Activated CD4-positive, alpha-beta T cell treated with anti-CD3 and anti-CD28 coated beads, Interleukin-2, Interleukin-6, amounts not matched to agents 100 ng/mL and 50 ng/mL, durations not matched to agents 16 hours and 8 hours (primary cell): ENCODE data around the gene CXCL12.
A peak's percentile ranks its signal among the peaks of the same experiment; 100 is the strongest.

Source experiments
- DNase-seq: peaks from one replicate; pipeline ENCODE4 v3.0.0-alpha.2; 2020

CXCL12 gene

DNA sequence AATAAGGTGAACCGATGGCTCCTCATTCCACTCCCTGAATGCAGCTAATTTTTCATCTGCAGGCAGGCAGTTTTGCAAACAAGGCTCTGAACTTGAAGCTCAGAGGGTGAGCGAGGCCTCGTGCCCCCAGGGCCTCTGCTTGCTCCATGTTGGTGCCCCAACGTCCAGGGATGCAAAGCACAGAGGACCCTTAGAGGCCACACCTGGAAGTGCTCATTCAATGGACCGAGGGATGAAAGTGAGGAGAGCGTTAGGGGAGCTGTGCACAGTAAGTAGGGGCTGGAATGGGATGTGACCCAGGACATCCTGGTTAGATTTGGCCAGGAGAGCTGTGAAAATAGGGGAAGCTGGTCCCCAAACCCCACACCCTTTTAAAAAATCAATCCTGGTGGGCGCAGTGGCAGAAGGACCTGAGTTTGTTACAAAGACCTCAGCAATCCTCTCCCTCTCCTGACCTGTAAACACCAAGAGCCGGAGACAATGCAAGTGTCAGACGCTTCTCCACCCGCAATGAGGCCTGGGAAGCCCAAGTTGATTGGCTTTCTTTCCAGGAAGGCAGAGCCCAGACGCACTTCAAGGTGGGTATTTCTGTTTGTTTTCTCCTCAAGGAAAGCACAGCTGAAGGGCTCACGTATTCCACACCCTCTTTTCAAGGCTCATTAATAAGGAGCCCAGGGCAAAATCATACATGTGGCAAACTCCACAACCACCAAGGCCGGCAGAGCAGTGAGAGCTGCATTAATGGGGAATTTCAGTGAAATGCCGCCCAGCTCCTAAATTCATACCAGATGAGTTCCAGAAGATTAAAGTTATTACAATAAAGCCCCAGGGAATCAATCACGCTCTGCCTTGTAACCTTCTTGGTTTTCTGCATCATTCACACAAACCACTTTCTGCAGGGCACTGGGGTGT, 14.1 kb upstream of the CXCL12 start:
- DNase-seq, result no peak

DNA sequence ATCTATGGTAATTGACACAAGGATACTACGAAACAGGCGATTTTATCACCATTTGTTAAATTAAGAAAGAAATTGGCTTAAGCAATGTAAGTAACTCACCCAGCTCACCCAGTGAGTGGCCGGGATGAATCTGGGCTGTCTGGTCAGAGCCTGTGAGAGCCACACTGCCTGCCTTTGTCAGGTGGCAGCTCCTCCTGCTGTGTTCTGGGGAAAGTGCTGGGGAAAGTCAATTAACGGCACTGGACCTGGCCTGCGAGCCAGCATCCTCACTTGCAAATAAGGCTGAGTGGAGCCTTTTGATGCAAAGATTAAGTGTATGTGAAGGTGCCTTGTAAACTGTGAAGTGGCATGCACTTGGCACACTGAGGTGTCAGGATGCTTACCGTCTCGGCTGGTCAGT, 13.4 kb upstream of the CXCL12 start:
- no peak for DNase-seq

DNA sequence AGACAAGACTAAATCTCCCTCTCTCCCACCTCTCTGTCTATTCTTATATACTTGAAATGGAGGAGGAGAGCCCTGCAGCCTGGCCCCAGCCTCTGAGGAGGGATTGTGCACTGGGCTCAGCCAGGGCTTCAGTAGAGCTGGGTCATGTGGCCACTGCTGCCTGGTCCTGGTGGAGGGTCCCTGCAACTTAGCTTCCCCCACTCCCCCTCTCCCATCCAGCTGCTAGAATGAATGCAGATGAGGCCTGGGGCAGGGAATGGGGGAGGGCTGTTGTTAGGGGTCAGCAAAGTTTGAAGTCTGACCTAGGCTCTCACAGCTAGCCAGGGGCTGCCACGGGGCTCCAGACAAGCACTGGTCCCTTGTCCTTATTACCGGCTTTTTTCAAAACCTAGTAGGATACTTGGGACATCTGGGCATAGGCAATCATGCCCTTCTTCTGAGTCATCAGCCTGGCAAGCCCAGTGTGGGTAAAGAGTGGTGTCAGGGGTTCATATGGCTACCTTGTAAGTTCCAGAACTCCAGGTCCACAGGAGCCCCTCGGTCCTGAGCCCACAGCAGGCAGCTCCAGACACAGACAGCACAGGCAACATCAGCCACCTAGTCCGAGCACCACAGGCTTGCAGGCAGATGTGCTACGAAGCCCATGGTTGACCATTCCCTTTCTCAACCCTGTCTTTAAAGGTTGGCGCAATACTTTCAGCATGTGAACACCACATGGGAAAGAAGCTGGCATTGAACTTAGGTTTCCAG, 12.8 kb upstream of the CXCL12 start:
- no peak for DNase-seq

DNA sequence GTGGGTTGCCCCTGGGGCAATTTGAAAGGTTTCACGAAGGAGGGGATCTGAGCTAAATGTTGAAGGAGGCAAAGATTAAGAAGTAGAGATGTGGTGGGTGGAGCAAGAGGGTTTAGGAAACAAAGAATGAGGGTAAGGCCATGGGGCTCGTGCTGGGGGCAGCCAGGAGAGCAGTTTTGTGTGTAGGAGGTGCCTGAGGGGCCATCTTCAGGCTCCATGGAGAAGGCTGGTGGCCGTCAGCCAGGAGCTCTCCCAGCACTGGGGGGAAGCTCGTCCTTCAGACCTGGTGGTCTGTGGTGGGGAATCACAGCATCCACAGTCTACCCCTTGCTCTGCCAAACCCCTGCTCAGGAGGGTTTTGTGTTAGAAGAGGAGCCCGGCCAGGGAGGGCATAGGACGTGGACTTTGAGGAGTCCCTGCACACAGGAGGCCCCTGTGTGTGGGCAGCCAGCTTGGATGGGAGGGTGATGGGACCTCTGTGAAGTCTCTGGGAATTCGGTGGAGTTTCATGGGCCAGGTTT, 11.8 kb upstream of the CXCL12 start:
- DNase-seq, result no peak

DNA sequence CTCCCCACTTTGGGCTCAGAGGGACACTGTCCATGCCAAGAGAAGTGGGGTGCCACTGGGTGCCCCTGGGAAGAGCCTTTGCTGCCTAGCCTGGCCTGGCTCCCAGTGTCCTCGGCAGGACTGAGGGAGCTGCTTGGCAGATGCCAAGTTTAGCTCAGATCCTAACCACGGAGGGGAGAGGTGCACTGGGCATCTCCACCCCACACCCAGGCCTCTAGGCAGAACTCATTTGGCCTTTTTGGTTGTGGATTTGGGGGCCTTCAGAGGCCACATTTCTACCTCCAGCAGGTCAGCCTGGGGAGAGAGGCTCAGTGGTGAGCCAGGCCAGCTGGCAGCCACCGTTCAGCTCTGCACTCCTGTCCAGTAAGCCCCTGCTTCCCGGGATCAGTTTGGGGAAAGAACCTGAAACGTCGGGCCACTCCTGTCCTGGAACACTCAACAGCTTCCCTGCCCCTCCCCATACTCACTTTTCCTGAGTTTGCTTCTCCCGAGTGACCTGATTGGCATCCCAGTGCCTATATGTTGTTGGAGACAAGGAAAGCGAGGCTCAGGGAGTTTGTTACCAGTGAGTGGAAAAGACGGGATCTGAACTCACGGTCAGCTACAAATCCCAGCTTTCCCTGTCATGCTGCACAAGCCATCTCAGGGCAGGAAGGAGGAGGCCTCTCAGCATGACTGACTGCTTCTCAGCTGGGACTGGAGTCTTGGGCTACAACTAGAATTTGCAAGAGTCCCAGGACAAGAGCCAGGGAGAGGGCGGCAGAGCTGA, 11.2 kb upstream of the CXCL12 start:
- no peak for DNase-seq

DNA sequence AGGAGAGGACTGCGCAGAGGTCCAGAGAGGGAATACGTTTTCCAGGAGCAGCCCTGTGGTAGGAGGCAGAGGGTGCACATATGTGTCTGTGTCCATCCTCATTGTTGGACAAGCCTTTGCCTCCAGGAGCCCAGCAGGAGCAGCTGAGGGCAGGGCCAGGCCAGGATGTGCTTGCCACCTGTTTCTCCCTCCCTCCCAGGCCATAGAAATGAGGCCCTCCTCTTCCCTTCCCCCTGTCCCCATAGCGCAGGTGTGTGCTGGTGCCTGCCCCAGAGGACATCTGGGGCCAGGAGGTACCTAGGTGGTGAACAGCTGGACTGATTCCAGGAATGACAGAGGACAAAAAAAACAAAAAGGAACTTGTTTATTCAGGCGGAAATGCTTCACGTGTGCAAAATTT, 10.5 kb upstream of the CXCL12 start:
- DNase-seq, result no peak

DNA sequence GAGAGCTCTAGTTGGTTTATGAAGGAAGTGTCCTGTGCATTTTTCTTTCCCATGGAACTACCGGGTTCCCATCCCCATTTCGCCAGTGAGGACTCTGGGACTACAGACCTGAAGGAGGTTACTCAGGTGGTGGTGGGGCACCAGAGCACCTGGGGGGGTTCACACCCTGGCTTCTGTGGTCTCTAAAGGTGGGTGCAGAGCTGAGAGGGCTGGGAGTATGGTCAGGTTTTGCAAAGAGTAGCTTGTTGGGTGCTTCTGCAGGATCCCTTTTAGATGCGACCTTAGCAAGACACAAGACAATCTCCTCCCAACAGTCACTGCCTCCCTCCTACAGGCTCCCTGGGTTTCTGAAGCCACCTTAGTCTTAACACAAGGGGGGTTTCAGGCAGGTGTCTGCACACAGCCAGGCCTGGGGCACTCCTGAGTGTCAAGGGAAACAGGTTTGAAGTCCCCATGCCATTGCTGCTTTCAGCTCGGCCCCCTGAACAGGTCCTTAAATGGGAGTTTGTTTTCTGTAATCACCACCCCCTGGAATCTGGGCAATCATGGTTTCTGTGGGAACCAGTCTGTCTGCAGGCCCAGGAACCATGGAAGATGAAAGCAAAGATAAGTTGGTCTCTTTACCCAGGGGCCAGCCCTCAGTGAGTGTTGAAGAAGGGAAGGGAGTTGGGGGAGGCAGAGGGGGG, 9.9 kb upstream of the CXCL12 start:
- DNase-seq, result no peak

DNA sequence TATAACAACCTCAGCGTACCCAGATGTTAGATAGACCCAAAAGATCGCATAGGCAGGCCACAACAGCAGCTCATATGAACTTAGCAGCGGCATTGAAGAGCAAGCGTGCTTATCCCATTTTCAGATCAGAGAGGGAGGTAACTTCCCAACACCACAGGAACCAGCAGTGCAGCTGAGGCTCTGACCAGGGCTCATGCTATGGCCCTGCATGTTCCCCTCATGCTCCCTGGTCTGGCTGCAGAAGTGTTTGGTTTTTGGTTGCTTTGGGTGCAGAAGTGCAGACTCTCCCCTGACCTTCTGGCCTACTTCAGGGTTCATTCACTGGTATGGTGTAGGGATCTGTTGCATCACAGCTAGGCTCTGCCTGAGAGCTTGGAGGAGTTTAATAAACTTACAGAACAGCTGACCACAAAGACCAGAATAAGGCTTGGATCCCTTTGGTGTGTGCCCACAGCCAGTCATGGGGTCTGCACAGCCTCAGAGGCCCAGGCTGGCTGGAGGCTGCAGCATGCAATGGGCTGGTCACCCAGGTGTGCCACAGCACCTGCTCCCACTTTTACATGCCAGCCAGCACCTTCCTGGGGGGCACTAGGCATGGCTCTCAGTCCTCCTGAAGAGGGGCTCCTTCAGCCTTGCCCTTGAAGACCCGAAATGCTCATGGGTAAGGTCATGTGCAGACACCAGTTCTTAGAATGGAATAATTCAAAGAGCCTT, 9.1 kb upstream of the CXCL12 start:
- DNase-seq, result no peak

DNA sequence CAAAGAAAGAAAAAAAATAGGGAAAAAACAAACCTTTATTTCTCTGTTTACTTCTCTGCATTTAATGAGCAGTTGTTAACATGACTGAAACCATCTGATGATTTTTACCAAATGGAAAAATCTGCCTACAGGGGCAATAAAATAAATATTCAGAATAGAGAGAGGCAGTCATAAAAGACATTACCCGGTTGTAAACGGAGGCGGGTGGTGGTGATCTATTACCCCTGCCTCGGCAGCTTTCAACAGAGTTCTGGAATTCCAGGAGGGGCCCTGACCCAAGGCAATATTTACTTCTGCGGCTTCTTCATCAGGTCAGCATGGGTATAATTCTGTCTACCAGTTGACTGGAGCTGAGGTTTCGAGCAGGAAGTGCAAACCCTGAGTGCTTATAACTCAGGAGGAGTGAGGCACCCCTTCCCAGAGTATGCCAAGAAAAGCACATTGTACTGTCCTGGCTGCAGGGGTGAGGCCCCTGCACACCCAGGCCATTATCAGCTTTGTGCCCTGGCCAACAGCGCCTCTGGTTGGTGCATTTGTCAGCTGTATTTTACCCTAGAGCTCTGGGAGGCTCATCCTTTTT, 8.2 kb upstream of the CXCL12 start:
- no peak for DNase-seq

DNA sequence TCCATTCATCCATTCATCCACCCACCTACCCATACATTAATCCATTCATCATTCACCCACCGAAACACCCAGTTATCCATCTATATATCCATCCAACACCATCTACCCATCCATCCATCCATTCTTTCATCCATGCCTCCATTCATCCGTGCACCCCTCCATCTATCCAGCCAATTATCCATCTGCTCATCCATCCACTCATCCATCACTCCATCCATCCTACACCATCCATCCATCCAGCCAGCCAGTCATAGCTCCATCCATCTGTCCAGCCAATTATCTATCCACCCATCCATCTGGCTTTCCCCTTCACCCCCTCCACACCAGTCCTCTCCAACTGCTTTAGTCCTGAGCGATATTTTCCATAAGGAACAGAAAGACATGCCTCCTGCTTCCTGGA, 7.5 kb upstream of the CXCL12 start:
- DNase-seq, result no peak

DNA sequence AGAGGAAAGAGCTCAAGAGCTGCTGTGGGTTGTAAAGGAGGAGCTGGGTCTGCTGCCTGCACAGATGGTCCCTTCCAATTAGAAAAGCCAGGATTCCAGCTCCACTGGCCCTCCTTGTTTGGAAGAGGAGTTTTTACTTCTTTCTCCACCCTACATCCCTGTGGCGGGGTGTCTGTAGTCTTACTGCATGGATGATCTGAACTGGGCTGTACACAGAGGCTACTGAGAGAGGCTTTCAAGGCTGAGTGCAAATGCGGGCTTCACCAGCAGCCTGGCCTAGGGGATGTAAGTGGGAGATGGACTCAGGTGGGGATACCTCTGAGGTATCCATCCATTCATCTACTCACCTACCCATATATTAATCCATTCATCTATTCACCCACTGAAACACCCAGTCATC, 7.1 kb upstream of the CXCL12 start:
- no peak for DNase-seq

DNA sequence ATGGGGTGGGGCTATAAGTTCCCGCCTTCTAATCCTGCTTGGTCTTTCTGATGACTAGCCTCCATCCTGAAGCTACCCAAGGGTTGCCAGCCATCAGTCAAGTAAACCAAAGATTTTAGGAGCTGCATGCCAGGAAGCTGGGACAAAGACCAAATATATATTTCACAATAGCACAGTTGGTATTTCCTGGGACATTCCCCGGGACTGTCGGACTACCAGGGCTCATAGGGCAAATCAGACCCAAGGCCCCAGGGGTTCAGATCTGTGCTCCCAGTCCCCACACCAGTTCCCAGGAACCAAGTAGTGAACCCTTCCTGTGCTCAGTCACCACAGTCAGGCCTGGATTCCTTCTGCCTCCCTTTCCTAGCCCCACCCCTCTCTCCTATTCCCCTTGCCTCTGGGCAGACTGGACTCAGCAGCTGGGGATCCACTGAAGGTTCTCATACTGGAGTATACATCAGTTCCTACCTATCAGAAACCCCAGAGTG, 5.7 kb upstream of the CXCL12 start:
- DNase-seq, result no peak

DNA sequence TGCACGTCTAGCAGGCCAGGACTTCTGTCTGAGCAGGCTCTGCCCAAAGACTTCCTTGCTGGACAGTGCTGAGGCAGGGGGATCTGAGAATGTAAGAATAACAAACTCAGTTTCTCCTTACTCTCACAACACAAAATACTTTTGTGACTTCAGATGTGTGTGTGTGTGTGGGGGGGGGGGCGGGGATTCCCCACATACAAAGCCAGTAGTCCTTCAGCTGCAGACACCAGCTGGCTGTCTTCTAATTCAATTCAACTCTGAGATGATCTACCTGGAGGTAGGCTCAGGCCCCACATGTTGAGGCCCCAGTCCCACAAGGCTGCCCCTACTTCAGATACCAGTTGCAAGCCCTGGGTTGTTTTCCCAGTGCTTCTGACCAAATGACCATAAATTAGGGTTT, 4.7 kb upstream of the CXCL12 start:
- no peak for DNase-seq

DNA sequence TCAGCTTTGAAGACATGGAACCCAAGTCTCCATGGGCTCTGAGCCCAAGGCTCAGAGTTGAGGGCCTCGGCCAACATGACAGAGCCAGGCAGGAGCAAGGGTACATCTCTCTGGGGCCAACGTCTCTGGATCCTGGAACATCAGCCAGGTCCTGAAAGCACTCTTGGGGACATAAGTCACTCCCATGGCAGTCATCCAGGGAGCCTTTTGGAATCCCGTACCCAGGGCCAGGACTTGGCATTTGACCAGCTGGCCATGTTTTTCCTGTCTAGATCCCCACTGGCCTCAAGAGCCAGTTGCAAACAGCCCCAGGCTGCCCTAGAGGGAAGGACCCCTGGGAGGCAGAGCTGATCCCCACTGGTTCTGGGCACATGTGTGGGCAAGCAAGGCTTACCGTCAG, 4.3 kb upstream of the CXCL12 start:
- DNase-seq, result no peak

DNA sequence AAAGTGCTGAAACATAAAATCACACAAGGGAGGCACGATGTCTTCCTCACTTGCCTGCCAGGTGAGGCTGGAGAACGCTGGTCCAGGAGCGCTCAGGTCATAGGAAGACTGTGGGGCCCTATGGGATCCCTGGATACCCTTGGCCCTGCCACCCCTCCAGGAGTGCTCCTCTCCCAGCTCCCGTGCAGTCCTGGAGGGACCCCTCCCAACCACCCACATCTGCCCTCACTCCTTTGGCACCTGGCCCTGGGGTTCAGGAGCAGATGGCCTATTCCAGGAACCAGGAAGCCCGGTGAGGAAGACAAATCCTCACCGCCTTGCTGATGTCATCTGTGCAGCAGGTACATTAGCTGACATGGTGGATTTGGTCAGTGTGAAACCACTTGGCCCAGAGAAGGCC, 3.7 kb upstream of the CXCL12 start:
- no peak for DNase-seq

DNA sequence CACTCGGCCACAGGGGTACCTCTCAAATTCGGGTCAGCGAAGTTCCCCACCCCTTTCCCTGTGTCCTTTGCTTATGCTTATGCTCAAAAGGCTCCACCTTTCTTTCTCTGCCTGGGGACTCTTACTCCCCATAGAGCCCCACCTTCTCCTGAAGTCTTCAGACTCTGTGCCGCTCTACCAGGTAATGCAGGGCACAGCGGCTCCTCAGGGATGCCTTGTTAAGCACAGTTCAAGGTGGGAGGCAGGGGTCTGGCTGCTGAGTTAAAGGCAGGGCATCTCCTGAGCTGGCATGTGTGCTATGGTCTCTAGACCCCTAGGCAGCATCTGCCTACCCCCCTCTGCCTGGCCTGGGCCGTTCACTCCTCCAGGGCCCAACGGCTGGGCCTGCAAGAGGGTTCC, 3.0 kb upstream of the CXCL12 start:
- no peak for DNase-seq

DNA sequence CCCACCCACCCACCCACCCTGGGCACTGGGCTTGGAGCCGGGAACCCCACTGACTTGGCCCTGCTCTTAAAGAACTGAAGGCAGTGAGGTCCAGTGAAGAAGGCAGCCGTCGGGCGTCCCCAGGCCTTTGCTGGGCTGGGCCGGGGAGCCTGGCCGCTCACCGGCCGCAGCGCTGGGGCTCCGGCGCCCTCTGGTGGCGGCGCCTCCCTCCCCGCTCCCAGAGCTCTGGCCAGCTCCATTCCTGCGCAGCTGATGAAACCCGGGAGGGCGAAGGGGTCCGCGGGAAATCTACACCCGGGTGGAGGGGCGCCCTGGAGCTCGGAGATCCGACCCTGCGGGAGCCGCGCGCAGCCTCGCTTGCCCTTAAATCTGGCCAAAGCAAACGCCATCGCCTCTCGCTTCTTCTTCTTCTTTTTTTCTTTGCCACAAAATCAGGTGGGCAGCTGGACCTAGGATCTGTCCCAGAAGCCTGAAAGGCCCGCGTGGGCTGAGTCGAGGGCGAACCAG, 1.7 kb upstream of the CXCL12 start:
- peak; percentile 51 for DNase-seq

DNA sequence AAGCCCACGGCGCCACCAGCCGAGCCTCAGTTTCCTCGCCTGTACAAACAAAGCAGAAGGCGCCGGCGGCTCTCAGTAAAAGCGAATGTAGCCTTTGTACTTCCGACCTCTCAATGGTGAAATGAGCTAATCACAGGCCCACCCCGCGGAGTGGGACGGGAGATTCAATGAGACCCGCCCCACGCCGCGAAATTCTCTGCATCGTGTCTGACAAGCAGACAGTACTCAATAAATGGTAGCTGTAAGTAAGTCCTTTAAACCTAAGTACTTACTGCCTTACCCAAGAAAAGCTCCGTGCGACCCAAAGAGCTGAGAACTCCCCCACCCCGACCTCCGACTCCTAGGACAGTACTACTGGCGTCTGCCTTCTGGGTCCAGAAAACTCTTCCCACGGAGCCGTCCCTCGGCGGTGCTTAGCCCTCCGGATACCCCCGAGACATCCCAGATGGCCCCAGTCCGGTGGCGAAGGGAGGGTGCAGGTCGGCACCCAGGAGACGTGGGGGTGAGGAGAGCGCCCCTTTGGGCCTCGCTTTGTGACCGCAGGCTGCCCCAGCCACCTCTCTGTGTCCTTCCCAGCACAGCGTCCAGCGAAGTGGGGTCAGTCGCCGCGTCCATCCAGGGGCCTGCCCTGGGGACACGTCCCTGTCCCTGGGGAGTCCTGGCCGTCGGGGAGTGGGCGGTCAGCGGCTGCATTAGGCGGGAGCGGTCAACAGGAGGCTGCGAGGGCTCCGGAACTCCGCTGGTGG, 972 bp upstream of the CXCL12 start:
- no peak for DNase-seq

DNA sequence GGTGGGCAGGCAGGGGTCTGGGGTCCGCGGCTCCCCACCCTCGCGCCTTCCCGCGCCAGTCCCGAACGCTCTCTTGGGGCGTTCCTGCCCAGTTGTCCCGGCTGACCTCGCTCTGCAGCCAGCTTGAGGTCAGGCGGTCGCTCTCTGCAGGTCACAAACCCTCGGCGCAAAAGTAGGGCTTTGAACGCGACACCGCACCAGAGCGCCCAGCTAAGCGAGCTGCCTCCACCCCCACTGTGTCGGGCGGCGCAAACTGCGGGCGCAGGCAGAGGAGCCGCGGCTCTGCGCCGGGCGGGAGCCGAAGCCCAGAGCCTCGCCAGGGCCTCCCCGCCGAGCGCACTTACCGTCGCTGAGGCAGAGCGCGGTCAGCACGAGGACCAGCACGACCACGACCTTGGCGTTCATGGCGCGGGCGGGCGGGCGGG, 284 bp downstream of the CXCL12 start:
- DNase-seq, result no peak
